OCI-LY1 (cell line): ENCODE measurements around the gene CCDC63.

Experiments
- EZH2 ChIP-seq: fragments of 200-600 bp; sonication (generic), shearing (Covaris generic); IDR thresholded peaks from 2 replicates; pipeline ENCODE4 v1.8.0; 2017; ENCODE audit warnings: borderline replicate concordance, mixed run types, mild to moderate bottlenecking, antibody characterized with exemption, low read length, moderate library complexity, mixed read lengths
- TF ChIP-seq, protein P1 (sequence below): fragments of 200-600 bp; sonication (generic), shearing (Covaris generic); IDR thresholded peaks from 2 replicates; pipeline ENCODE4 v1.5.1; 2017; ENCODE audit warnings: mild to moderate bottlenecking, antibody characterized with exemption, low read length, moderate library complexity, mixed read lengths

DNA sequence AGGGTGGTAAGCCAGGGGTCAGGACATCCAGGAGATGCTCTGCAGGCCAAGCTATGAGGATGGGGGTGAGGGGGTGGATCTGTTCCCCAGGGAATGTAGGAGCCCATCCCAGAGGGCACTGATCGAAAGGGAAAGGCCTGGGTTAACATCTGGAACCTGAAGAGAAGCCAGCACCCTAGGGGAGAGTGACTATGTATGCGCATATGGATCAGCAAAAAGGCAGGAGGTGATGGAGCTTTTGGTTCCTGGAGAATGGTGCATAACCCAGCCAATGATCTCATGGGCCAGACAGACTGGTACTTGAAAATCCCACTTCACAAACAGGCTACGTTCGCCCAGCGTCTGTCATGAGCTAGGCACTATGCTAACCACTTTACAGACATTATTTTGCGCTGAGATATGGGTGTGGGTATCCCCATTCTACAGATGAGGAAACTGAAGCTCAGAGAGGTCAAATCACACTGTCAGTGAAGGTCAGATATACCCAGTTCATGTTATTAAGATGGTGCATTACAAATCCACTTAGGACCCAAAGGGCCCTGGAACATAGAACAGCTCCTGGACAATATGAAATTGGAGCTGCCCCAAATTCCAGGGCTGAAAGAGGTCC, 1.6 kb downstream of the CCDC63 start:
- TF ChIP-seq, protein P1, sequence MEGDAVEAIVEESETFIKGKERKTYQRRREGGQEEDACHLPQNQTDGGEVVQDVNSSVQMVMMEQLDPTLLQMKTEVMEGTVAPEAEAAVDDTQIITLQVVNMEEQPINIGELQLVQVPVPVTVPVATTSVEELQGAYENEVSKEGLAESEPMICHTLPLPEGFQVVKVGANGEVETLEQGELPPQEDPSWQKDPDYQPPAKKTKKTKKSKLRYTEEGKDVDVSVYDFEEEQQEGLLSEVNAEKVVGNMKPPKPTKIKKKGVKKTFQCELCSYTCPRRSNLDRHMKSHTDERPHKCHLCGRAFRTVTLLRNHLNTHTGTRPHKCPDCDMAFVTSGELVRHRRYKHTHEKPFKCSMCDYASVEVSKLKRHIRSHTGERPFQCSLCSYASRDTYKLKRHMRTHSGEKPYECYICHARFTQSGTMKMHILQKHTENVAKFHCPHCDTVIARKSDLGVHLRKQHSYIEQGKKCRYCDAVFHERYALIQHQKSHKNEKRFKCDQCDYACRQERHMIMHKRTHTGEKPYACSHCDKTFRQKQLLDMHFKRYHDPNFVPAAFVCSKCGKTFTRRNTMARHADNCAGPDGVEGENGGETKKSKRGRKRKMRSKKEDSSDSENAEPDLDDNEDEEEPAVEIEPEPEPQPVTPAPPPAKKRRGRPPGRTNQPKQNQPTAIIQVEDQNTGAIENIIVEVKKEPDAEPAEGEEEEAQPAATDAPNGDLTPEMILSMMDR, result no peak
- TF ChIP-seq EZH2, result no peak
